CD14-positive monocyte (primary cell): ENCODE measurements around the gene NMB. TPM values are rescaled to one million over a fixed set of nuclear protein-coding genes. Genes with fewer than 3 reads are reported as not detected.

Experiments
- DNase-seq, 3 donors: peaks; one replicate each; pipeline ENCODE4 v3.0.0-alpha.2; 2011 to 2022
- H2AFZ ChIP-seq: 2 replicates; pipeline ENCODE4 v1.6.0; 2012; ENCODE audit warnings: mild to moderate bottlenecking, low read depth, low read length, inconsistent platforms; ENCODE audit not compliant: insufficient read depth, poor library complexity, severe bottlenecking
- H3K27ac ChIP-seq, 2 donors: 1 replicate in 1 of 2; 2 replicates in 1 of 2; pipeline ENCODE4 v1.5.1; 2012 to 2013; ENCODE audit warnings: low read length in 2 of 2, control low read depth in 1 of 2, inconsistent platforms in 1 of 2, low read depth in 1 of 2, mild to moderate bottlenecking in 1 of 2
- H3K27me3 ChIP-seq, 2 donors: one replicate each; pipeline versions ENCODE4 v1.6.0 to v1.6.1; 2011 to 2013; ENCODE audit warnings: low read length in 2 of 2; ENCODE audit not compliant: control insufficient read depth in 2 of 2, insufficient read depth in 2 of 2
- H3K36me3 ChIP-seq, 2 donors: replicated peaks in 1 of 2; 1 replicate in 1 of 2; 2 replicates in 1 of 2; pipeline versions ENCODE4 v1.5.1 to v1.6.1; 2012 to 2013; ENCODE audit warnings: low read length in 2 of 2, control low read depth in 1 of 2, inconsistent platforms in 1 of 2, mild to moderate bottlenecking in 1 of 2; ENCODE audit not compliant: insufficient read depth in 2 of 2, control insufficient read depth in 1 of 2
- H3K4me1 ChIP-seq, 2 donors: 1 replicate in 1 of 2; 2 replicates in 1 of 2; pipeline versions ENCODE4 v1.5.1 to v1.6.1; 2012 to 2013; ENCODE audit warnings: low read length in 2 of 2, control low read depth in 1 of 2, inconsistent platforms in 1 of 2, mild to moderate bottlenecking in 1 of 2, moderate library complexity in 1 of 2; ENCODE audit not compliant: insufficient read depth in 2 of 2, control insufficient read depth in 1 of 2
- H3K4me2 ChIP-seq: replicated peaks from 2 replicates; pipeline ENCODE3; 2012; ENCODE audit warnings: low read length, moderate library complexity, mild to moderate bottlenecking; ENCODE audit not compliant: poor library complexity, severe bottlenecking; ENCODE audit errors: extremely low read depth
- H3K4me3 ChIP-seq, 3 experiments: fragments of 200-600 bp in 1 of 3; sonication (generic) in 1 of 3; replicated peaks in 1 of 3; 1 replicate in 2 of 3; 2 replicates in 1 of 3; pipeline ENCODE4 v1.5.1; 2011 to 2013; ENCODE audit warnings: low read length in 3 of 3, mild to moderate bottlenecking in 3 of 3, control low read depth in 2 of 3, low read depth in 2 of 3, inconsistent platforms in 1 of 3, moderate library complexity in 1 of 3
- H3K79me2 ChIP-seq: 2 replicates; pipeline ENCODE4 v1.6.0; 2012; ENCODE audit warnings: mild to moderate bottlenecking, control low read depth, inconsistent platforms, low read length, moderate library complexity; ENCODE audit not compliant: insufficient read depth
- H3K9ac ChIP-seq: 2 replicates; pipeline ENCODE4 v1.6.0; 2017; ENCODE audit warnings: low read length, mild to moderate bottlenecking; ENCODE audit not compliant: insufficient read depth, poor library complexity, severe bottlenecking
- H3K9me3 ChIP-seq, 2 donors: replicated peaks in 1 of 2; 1 replicate in 1 of 2; 2 replicates in 1 of 2; pipeline versions ENCODE4 v1.5.1 to v1.6.1; 2012 to 2013; ENCODE audit warnings: low read length in 2 of 2, control low read depth in 1 of 2; ENCODE audit not compliant: control insufficient read depth in 1 of 2, insufficient read depth in 1 of 2
- H4K20me1 ChIP-seq: 2 replicates; pipeline ENCODE4 v1.6.0; 2012; ENCODE audit warnings: mild to moderate bottlenecking, low read length, control low read depth, moderate library complexity; ENCODE audit not compliant: insufficient read depth
- H3K27ac Mint-ChIP-seq, 7 donors: one replicate each; pipeline ENCODE4 v1.8.0; 2020; ENCODE audit warnings: mild to moderate bottlenecking in 7 of 7, mixed read lengths in 7 of 7, moderate library complexity in 6 of 7, inconsistent platforms in 2 of 7
- H3K27me3 Mint-ChIP-seq, 3 donors: one replicate each; pipeline ENCODE4 v1.8.0; 2021 to 2022; ENCODE audit warnings: low read depth in 3 of 3, mild to moderate bottlenecking in 3 of 3, mixed read lengths in 3 of 3, moderate library complexity in 3 of 3, inconsistent platforms in 1 of 3
- H3K36me3 Mint-ChIP-seq, 2 donors: one replicate each; pipeline ENCODE4 v1.8.0; 2020; ENCODE audit warnings: mixed read lengths in 2 of 2, inconsistent platforms in 1 of 2, mild to moderate bottlenecking in 1 of 2
- H3K4me1 Mint-ChIP-seq: one replicate; pipeline ENCODE4 v1.8.0; 2020; ENCODE audit warnings: mild to moderate bottlenecking, mixed read lengths
- H3K4me3 Mint-ChIP-seq, 2 donors: one replicate each; pipeline ENCODE4 v1.8.0; 2020; ENCODE audit warnings: mild to moderate bottlenecking in 2 of 2, mixed read lengths in 2 of 2, moderate library complexity in 1 of 2
- H3K9me3 Mint-ChIP-seq, 7 donors: one replicate each; pipeline ENCODE4 v1.8.0; 2020 to 2022; ENCODE audit warnings: mixed read lengths in 7 of 7, mild to moderate bottlenecking in 6 of 7, moderate library complexity in 6 of 7, inconsistent platforms in 2 of 7
- WGBS: methylation state at CpG from one replicate; pipeline ENCODE4 v1.1.5; 2013; ENCODE audit warnings: missing lambda C conversion rate; ENCODE audit not compliant: insufficient coverage; 5-methylcytosine and 5-hydroxymethylcytosine counted together
- intact Hi-C, 2 donors: fragments of 100-400 bp; cut with micrococcal nuclease; formaldehyde crosslinking; loops; one replicate each; pipeline versions ENCODE4 v1.15.0 to v1.15.1; 2023
- polyA plus RNA-seq, 3 donors: library from polyadenylated mRNA; depleted of rRNA in 1 of 3; unstranded in 2 of 3; stranded (reverse) in 1 of 3; fragments of 300-500 nt in 2 of 3; fragments of >200 nt in 1 of 3; fragmentation: Illumina TruSeq in 2 of 3; gene quantifications; 1 replicate in 2 of 3; 2 replicates in 1 of 3; pipeline ENCODE4 v1.2.3, GENCODE V29; 2012 to 2021
- TF ChIP-seq, protein P1 (sequence below): fragments of 200-600 bp; IDR thresholded peaks from one replicate; pipeline ENCODE4 v1.8.0; 2022; ENCODE audit warnings: antibody characterized with exemption, mild to moderate bottlenecking

The NMB gene
- polyA plus RNA-seq, 3 donors, result 0.45 to 0.81 (median 0.56) TPM

DNA sequence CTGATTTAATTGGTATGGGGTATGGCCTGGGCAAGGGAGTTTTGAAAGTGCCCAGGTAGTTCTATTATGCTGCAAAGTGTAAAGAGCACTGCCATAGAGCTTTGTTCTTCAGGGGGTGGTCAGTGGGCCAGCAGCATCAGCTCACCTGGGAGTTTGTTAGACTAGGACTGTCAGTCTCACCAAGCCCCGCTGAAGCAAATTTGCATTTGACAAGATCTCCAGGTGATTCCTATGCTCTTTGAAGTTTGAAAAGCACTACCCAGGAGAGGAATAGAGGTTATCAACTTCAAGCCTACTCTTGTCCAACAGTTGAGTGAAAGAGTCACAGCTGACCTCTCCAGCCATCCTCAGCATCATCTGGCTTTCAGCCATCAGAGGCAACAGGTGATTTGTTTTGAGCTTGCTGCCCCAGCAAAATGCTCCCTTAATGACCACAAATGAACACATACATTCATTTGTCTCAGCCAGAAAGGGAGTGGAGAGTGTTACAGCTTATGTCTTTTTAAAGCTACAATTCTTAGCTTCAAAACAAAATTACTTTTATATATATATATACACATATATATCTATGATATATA is 49.2 kb downstream of the NMB start:
- Histone ChIP-seq H3K4me1 (no peaks in the 10 kb centered on the region), H4K20me1 (no peaks in the 10 kb centered on the region), H3K36me3 (peaks cover 16 to 38% of the 10 kb centered on the region in 2 donors), H3K4me3 (no peak overlapping the region), H2AFZ (no peak overlapping the region), H3K79me2 (peaks cover 4% of the 10 kb centered on the region), H3K9ac (no peak overlapping the region), H3K4me2 (no peak overlapping the region), H3K27ac (no peak overlapping the region), H3K27me3 (no peaks in the 10 kb centered on the region), H3K9me3 (no peaks in the 10 kb centered on the region)
- WGBS, result 100% methylated on average over 1 of the region's 1 CpG
- peaks cover 45 to 50% of the 10 kb centered on the region in 2 donors for H3K36me3 Mint-ChIP-seq
- TF ChIP-seq, protein P1, sequence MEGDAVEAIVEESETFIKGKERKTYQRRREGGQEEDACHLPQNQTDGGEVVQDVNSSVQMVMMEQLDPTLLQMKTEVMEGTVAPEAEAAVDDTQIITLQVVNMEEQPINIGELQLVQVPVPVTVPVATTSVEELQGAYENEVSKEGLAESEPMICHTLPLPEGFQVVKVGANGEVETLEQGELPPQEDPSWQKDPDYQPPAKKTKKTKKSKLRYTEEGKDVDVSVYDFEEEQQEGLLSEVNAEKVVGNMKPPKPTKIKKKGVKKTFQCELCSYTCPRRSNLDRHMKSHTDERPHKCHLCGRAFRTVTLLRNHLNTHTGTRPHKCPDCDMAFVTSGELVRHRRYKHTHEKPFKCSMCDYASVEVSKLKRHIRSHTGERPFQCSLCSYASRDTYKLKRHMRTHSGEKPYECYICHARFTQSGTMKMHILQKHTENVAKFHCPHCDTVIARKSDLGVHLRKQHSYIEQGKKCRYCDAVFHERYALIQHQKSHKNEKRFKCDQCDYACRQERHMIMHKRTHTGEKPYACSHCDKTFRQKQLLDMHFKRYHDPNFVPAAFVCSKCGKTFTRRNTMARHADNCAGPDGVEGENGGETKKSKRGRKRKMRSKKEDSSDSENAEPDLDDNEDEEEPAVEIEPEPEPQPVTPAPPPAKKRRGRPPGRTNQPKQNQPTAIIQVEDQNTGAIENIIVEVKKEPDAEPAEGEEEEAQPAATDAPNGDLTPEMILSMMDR, result no peak
- intact Hi-C loops, result no loop called here
- no peaks in the 10 kb centered on the region for H3K9me3 Mint-ChIP-seq
- no peak for DNase-seq
- no peak overlapping the region for H3K4me3 Mint-ChIP-seq
- H3K27me3 Mint-ChIP-seq, result peaks cover 0 to 1% (median 0%) of the 10 kb centered on the region in 3 donors
- H3K27ac Mint-ChIP-seq, result no peak overlapping the region
- peaks cover 14% of the 10 kb centered on the region for H3K4me1 Mint-ChIP-seq

DNA sequence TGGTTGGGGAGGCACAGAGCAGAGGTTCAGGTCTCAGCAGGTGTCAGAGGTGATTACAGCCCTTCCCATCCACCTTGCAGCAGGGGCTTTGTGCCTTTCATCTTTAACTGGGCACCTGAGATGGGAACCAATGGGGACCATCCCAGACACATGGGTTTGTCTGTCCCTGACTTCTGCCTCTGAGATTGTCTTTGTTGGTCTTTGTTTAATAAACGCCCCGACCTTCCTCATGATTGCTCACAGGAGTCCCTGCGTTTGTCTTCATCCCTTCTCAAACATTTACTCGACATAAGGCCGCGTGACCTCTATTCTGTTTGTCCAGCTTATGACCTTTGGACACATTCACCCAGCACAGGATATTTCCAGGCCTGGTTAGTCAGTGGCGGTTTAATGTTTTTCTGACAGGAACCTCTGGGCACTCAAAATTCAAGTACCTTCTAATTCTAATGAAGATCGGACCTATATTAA is 51.3 kb downstream of the NMB start:
- WGBS, result 92% methylated on average over 5 of the region's 8 CpGs
- no peak overlapping the region for H3K4me3 ChIP-seq
- no peak overlapping the region for H3K4me3 Mint-ChIP-seq
- no peak overlapping the region for H3K27ac ChIP-seq
- H3K36me3 ChIP-seq, result peaks cover 18 to 40% of the 10 kb centered on the region in 2 donors
- no peaks in the 10 kb centered on the region for H3K27me3 Mint-ChIP-seq
- H3K4me2 ChIP-seq, result no peak overlapping the region
- H2AFZ ChIP-seq, result no peak overlapping the region
- H3K27ac Mint-ChIP-seq, result no peak overlapping the region
- peaks cover 0 to 1% (median 0%) of the 10 kb centered on the region in 7 donors for H3K9me3 Mint-ChIP-seq
- no peaks in the 10 kb centered on the region for H3K27me3 ChIP-seq
- intact Hi-C loops, result no loop called here
- H3K9me3 ChIP-seq, result no peaks in the 10 kb centered on the region
- TF ChIP-seq, protein P1, result no peak
- peaks cover under 1 to 4% of the 10 kb centered on the region in 2 donors for H3K4me1 ChIP-seq
- H3K36me3 Mint-ChIP-seq, result peaks cover 41 to 49% of the 10 kb centered on the region in 2 donors
- peaks cover 20% of the 10 kb centered on the region for H3K4me1 Mint-ChIP-seq
- no peaks in the 10 kb centered on the region for H4K20me1 ChIP-seq
- peaks cover 7% of the 10 kb centered on the region for H3K79me2 ChIP-seq
- H3K9ac ChIP-seq, result no peak overlapping the region
- DNase-seq, result no peak
